ENCODE results near the gene SORCS1. TPM values are rescaled to one million over a fixed set of nuclear protein-coding genes. Genes with fewer than 3 reads are reported as not detected.

Gene SORCS1
- total RNA-seq, 1 experiment from 2014 or later = not detected

GRCh38 chr10:107148906-107149305 lies 15.6 kb downstream of the SORCS1 start:
- no peaks in the 10 kb centered on the region for H3K4me1 ChIP-seq (replicated peaks)
- H3K27me3 ChIP-seq (replicated peaks) = no peaks in the 10 kb centered on the region
- peaks cover 5% of the 10 kb centered on the region for H3K9me3 ChIP-seq (replicated peaks)
- DNase-seq (ENCODE audit: low read depth in 1 of 2, low spot score in 2 of 2) = no peak
- no peaks in the 10 kb centered on the region for H3K36me3 ChIP-seq
- no peak overlapping the region for H3K27ac ChIP-seq
- no peak overlapping the region for H3K4me3 ChIP-seq

GRCh38 chr10:107144490-107144889 lies 20.0 kb downstream of the SORCS1 start:
- H3K4me3 ChIP-seq = no peak overlapping the region
- H3K9me3 ChIP-seq (replicated peaks) = no peaks in the 10 kb centered on the region; the same call in 1 of the 2 replicates
- H3K27me3 ChIP-seq (replicated peaks) = no peaks in the 10 kb centered on the region
- DNase-seq (ENCODE audit: low read depth in 1 of 2, low spot score in 2 of 2) = no peak
- H3K4me1 ChIP-seq (replicated peaks) = no peaks in the 10 kb centered on the region
- no peak overlapping the region for H3K27ac ChIP-seq
- H3K36me3 ChIP-seq = no peaks in the 10 kb centered on the region

GRCh38 chr10:107141524-107142061 lies 22.9 kb downstream of the SORCS1 start:
- Histone ChIP-seq H3K36me3 (no peaks in the 10 kb centered on the region), H3K9me3 (replicated peaks) (no peaks in the 10 kb centered on the region), H3K27ac (no peak overlapping the region), H3K4me1 (replicated peaks) (no peaks in the 10 kb centered on the region), H3K27me3 (replicated peaks) (no peaks in the 10 kb centered on the region), H3K4me3 (no peak overlapping the region)
- DNase-seq (ENCODE audit: low read depth in 1 of 2, low spot score in 2 of 2) = no peak

- H3K4me3 ChIP-seq = no peak overlapping the region
- no peaks in the 10 kb centered on the region for H3K4me1 ChIP-seq (replicated peaks)
- DNase-seq (ENCODE audit: low read depth in 1 of 2, low spot score in 2 of 2) = no peak
- no peaks in the 10 kb centered on the region for H3K9me3 ChIP-seq (replicated peaks)
- H3K27me3 ChIP-seq (replicated peaks) = no peaks in the 10 kb centered on the region
- H3K36me3 ChIP-seq = no peaks in the 10 kb centered on the region
- H3K27ac ChIP-seq = no peak overlapping the region
Measured at GRCh38 chr10:107139237-107139636, 25.3 kb downstream of the SORCS1 start.

GRCh38 chr10:107133656-107134055 lies 30.9 kb downstream of the SORCS1 start:
- Histone ChIP-seq H3K27ac (no peak overlapping the region), H3K27me3 (replicated peaks) (no peaks in the 10 kb centered on the region), H3K4me3 (no peak overlapping the region), H3K9me3 (replicated peaks) (no peaks in the 10 kb centered on the region), H3K36me3 (no peaks in the 10 kb centered on the region), H3K4me1 (replicated peaks) (no peaks in the 10 kb centered on the region)
- DNase-seq (ENCODE audit: low read depth in 1 of 2, low spot score in 2 of 2) = no peak

GRCh38 chr10:107129000-107129399 lies 35.5 kb downstream of the SORCS1 start:
- H3K27me3 ChIP-seq (replicated peaks) = no peaks in the 10 kb centered on the region
- no peaks in the 10 kb centered on the region for H3K36me3 ChIP-seq
- no peaks in the 10 kb centered on the region for H3K9me3 ChIP-seq (replicated peaks)
- H3K4me1 ChIP-seq (replicated peaks) = no peaks in the 10 kb centered on the region
- H3K4me3 ChIP-seq = no peak overlapping the region
- H3K27ac ChIP-seq = no peak overlapping the region
- no peak for DNase-seq (ENCODE audit: low read depth in 1 of 2, low spot score in 2 of 2)

GRCh38 chr10:107126512-107127065 lies 37.9 kb downstream of the SORCS1 start:
- Histone ChIP-seq H3K4me3 (no peak overlapping the region), H3K36me3 (no peaks in the 10 kb centered on the region), H3K27me3 (replicated peaks) (no peaks in the 10 kb centered on the region), H3K9me3 (replicated peaks) (no peaks in the 10 kb centered on the region), H3K27ac (no peak overlapping the region), H3K4me1 (replicated peaks) (no peaks in the 10 kb centered on the region)
- DNase-seq (ENCODE audit: low read depth in 1 of 2, low spot score in 2 of 2) = no peak

GRCh38 chr10:107122703-107123102 lies 41.8 kb downstream of the SORCS1 start:
- no peak for DNase-seq (ENCODE audit: low read depth in 1 of 2, low spot score in 2 of 2)
- Histone ChIP-seq H3K27me3 (replicated peaks) (no peaks in the 10 kb centered on the region), H3K9me3 (replicated peaks) (no peaks in the 10 kb centered on the region), H3K4me3 (no peak overlapping the region), H3K4me1 (replicated peaks) (no peaks in the 10 kb centered on the region), H3K27ac (no peak overlapping the region), H3K36me3 (no peaks in the 10 kb centered on the region)

GRCh38 chr10:107118866-107119265 lies 45.6 kb downstream of the SORCS1 start:
- Histone ChIP-seq H3K36me3 (no peaks in the 10 kb centered on the region), H3K4me3 (no peak overlapping the region), H3K27me3 (replicated peaks) (no peaks in the 10 kb centered on the region), H3K27ac (no peak overlapping the region), H3K4me1 (replicated peaks) (no peaks in the 10 kb centered on the region), H3K9me3 (replicated peaks) (no peaks in the 10 kb centered on the region)
- no peak for DNase-seq (ENCODE audit: low read depth in 1 of 2, low spot score in 2 of 2)

GRCh38 chr10:107104026-107104652 lies 60.4 kb downstream of the SORCS1 start:
- Histone ChIP-seq H3K36me3 (no peaks in the 10 kb centered on the region), H3K4me3 (no peak overlapping the region), H3K9me3 (replicated peaks) (peaks cover 3% of the 10 kb centered on the region), H3K4me1 (replicated peaks) (no peaks in the 10 kb centered on the region), H3K27me3 (replicated peaks) (no peaks in the 10 kb centered on the region), H3K27ac (no peak overlapping the region)
- DNase-seq (ENCODE audit: low read depth in 1 of 2, low spot score in 2 of 2) = no peak

- DNase-seq (ENCODE audit: low read depth in 1 of 2, low spot score in 2 of 2) = no peak
- Histone ChIP-seq H3K27me3 (replicated peaks) (no peaks in the 10 kb centered on the region), H3K27ac (no peak overlapping the region), H3K4me1 (replicated peaks) (no peaks in the 10 kb centered on the region), H3K9me3 (replicated peaks) (peaks cover 3% of the 10 kb centered on the region), H3K36me3 (no peaks in the 10 kb centered on the region), H3K4me3 (no peak overlapping the region)
Measured at GRCh38 chr10:107103174-107104025, 61.1 kb downstream of the SORCS1 start.

GRCh38 chr10:107098326-107098725 lies 66.2 kb downstream of the SORCS1 start:
- no peaks in the 10 kb centered on the region for H3K9me3 ChIP-seq (replicated peaks)
- H3K36me3 ChIP-seq = no peaks in the 10 kb centered on the region
- no peaks in the 10 kb centered on the region for H3K27me3 ChIP-seq (replicated peaks)
- DNase-seq (ENCODE audit: low read depth in 1 of 2, low spot score in 2 of 2) = no peak
- no peak overlapping the region for H3K4me3 ChIP-seq
- no peaks in the 10 kb centered on the region for H3K4me1 ChIP-seq (replicated peaks)
- no peak overlapping the region for H3K27ac ChIP-seq

- Histone ChIP-seq H3K27me3 (replicated peaks) (no peaks in the 10 kb centered on the region), H3K4me3 (no peak overlapping the region), H3K36me3 (no peaks in the 10 kb centered on the region), H3K4me1 (replicated peaks) (no peaks in the 10 kb centered on the region), H3K27ac (no peak overlapping the region), H3K9me3 (replicated peaks) (0 out of 2 replicates have a peak, but pooled peaks cover 4% of the 10 kb centered on the region)
- no peak for DNase-seq (ENCODE audit: low read depth in 1 of 2, low spot score in 2 of 2)
Measured at GRCh38 chr10:107094824-107095522, 69.5 kb downstream of the SORCS1 start.

Data from SJSA1 (cell line).